Measurements from ENCODE around the gene SPINK9.

GRCh38 chr5:148381906-148382305 is 46.5 kb downstream of the SPINK9 start:
- TF ChIP-seq CTCF (conservative IDR thresholded peaks at IDR 0.05; ENCODE audit: low read depth, low read length) (no peak), MXI1 (IDR thresholded peaks at IDR 0.05; ENCODE audit: borderline replicate concordance, low read depth, low read length) (no peak), RAD21 (IDR thresholded peaks at IDR 0.05; ENCODE audit: low read length) (no peak), POLR2A (IDR thresholded peaks at IDR 0.05; ENCODE audit: low read depth, low read length) (no peak), MAFK (IDR thresholded peaks at IDR 0.05; ENCODE audit: low read depth, low read length) (no peak), BHLHE40 (IDR thresholded peaks at IDR 0.05; ENCODE audit: low read depth, low read length) (no peak)
